ENCODE data around the gene NUP54.

DNA sequence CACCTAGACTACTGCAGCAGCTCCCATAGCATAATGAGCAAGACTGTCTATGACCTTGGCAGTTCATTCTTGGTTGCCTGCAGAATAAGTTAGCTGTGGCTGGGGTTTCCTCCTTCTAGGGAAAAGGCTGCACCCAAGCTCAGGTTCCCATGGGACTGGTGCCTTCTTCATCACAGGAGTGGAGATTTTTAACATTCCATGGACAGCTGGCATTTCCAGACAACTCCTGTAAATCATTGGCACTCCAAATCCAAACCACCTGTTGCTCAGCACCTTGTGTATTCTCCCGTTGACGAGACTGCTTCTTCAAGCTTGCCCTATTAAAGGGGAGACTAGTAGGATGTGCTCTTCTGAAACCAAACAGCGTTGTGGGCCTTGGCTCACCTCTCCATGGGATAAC, 7.8 kb upstream of the NUP54 start:
- TF ChIP-seq CTCF (IDR thresholded peaks at IDR 0.05) (no peak), POLR2A (IDR thresholded peaks at IDR 0.05) (no peak)

Measured in body of pancreas (tissue), 4 donors.